ENCODE measurements around the gene NOTCH1. TPM values are rescaled to one million over a fixed set of nuclear protein-coding genes. Genes with fewer than 3 reads are reported as not detected.

Gene NOTCH1
- total and polyA plus RNA-seq, 5 donors from 2014 or later, result 1.2 to 52.3 (median 1.6) TPM

DNA sequence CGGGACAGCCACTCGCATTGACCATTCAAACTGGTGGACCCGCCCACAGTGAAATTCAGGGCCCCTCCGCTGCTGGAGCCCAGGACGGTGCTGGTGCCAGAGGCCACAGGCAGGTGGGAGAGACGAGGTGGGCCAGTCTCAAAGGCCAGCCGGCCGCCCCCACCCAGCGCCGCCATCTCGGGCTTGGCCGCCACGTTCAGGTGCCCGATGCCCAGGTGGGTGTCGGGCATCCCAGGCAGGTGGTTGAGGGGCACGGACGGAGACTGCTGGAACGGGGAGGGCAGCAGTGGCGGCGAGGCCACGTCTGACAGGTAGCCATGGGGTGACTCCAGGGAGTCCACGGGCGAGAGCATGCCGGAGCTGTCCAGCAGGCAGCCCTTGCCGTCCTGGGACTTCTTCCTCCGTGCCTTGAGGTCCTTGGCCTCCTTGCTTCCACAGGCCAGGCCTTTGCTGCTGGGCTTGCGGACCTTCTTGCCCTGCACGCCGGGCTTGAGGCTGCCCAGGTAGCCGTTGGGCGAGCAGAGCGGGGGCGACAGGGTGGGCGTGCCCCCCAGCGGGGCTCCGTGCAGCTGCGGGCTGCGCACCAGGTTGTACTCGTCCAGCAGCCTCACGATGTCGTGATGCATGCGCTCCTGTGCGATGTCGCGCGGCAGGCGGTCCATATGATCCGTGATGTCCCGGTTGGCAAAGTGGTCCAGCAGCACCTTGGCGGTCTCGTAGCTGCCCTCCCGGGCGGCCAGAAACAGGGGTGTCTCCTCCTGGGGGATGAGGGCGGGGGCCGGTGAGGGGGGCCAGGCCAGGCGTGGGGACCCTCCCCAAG is 48.8 kb downstream of the NOTCH1 start:
- H3K9me3 Mint-ChIP-seq, result no peaks in the 10 kb centered on the region
- H3K27me3 ChIP-seq (ENCODE audit: control insufficient read depth, insufficient read depth, low read length), result no peaks in the 10 kb centered on the region
- H3K4me1 Mint-ChIP-seq, result no peaks in the 10 kb centered on the region
- no peak overlapping the region for H3K4me3 ChIP-seq (ENCODE audit: low read depth, low read length)
- H3K27me3 Mint-ChIP-seq, result no peaks in the 10 kb centered on the region
- H3K36me3 Mint-ChIP-seq, result peaks cover 5% of the 10 kb centered on the region
- H3K4me3 Mint-ChIP-seq, result no peak overlapping the region
- H3K9me3 ChIP-seq (ENCODE audit: control insufficient read depth in 2 of 2, low read length in 2 of 2), result no peaks in the 10 kb centered on the region
- no peak overlapping the region for H3K27ac ChIP-seq (ENCODE audit: insufficient read depth, low read length, poor library complexity, severe bottlenecking)
- no peak overlapping the region for H3K27ac Mint-ChIP-seq
- ATAC-seq (ENCODE audit: low read depth in 2 of 2), result no peak
- no peaks in the 10 kb centered on the region for H3K4me1 ChIP-seq (ENCODE audit: control insufficient read depth, insufficient read depth, low read length, poor library complexity, severe bottlenecking)
- DNase-seq, result no peak
- H3K36me3 ChIP-seq (ENCODE audit: control insufficient read depth, insufficient read depth, low read length), result peaks cover 50% of the 10 kb centered on the region

DNA sequence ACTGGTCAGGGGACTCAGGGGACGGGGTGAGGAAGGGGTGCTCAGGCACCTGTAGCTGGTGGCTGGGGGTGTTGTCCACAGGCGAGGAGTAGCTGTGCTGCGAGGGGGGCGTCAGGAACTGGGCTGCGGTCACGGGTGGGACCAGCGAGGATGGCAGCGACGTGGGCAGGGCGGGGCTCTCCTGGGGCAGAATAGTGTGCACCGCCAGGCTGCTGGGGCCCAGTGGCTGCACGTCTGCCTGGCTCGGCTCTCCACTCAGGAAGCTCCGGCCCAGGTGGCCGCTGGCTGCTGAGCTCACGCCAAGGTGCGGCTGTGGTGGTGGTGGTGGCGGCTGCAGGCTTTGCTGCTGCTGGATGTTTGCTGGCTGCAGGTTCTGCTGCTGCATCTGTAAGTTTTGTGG is 49.7 kb downstream of the NOTCH1 start:
- H3K27ac Mint-ChIP-seq, result no peak overlapping the region
- no peak for ATAC-seq (ENCODE audit: low read depth in 2 of 2)
- H3K27me3 Mint-ChIP-seq, result no peaks in the 10 kb centered on the region
- Histone ChIP-seq H3K36me3 (ENCODE audit: control insufficient read depth, insufficient read depth, low read length) (peaks cover 48% of the 10 kb centered on the region), H3K4me3 (ENCODE audit: low read depth, low read length) (no peak overlapping the region), H3K4me1 (ENCODE audit: control insufficient read depth, insufficient read depth, low read length, poor library complexity, severe bottlenecking) (no peaks in the 10 kb centered on the region), H3K27me3 (ENCODE audit: control insufficient read depth, insufficient read depth, low read length) (no peaks in the 10 kb centered on the region), H3K27ac (ENCODE audit: insufficient read depth, low read length, poor library complexity, severe bottlenecking) (no peak overlapping the region), H3K9me3 (ENCODE audit: control insufficient read depth in 2 of 2, low read length in 2 of 2) (no peaks in the 10 kb centered on the region)
- peaks cover 3% of the 10 kb centered on the region for H3K36me3 Mint-ChIP-seq
- H3K9me3 Mint-ChIP-seq, result no peaks in the 10 kb centered on the region
- no peaks in the 10 kb centered on the region for H3K4me1 Mint-ChIP-seq
- H3K4me3 Mint-ChIP-seq, result no peak overlapping the region
- DNase-seq, result no peak

DNA sequence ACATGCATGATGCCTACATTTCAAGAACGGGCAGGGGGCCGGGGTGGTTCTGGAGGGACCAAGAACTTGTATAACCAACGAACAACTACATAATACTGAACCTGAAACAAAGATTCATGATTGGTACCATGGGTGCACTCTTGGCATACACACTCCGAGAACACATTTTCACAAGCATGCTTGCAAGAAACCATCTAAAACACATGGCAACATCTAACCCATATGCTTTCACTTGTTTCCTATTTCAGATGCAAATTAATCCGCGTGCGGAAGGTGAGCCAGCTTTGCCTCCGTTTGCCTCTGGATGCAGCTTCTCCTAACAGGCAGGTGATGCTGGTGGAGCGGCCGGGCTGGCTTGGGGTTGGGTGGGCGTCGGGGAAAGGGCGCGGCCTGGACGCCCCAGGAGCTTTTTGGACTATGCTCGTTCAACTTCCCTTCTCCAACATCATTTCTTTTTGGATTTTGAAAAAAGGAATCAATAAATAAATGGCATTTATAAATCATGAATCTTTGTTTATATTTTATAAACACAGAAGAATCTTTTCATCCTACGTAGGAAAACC is 50.5 kb downstream of the NOTCH1 start:
- Mint-ChIP-seq H3K4me1 (no peaks in the 10 kb centered on the region), H3K36me3 (peaks cover 3% of the 10 kb centered on the region), H3K27ac (no peak overlapping the region), H3K9me3 (no peaks in the 10 kb centered on the region), H3K4me3 (no peak overlapping the region), H3K27me3 (no peaks in the 10 kb centered on the region)
- no peak overlapping the region for H3K4me3 ChIP-seq (ENCODE audit: low read depth, low read length)
- no peaks in the 10 kb centered on the region for H3K4me1 ChIP-seq (ENCODE audit: control insufficient read depth, insufficient read depth, low read length, poor library complexity, severe bottlenecking)
- ATAC-seq (ENCODE audit: low read depth in 2 of 2), result no peak
- peaks cover 41% of the 10 kb centered on the region for H3K36me3 ChIP-seq (ENCODE audit: control insufficient read depth, insufficient read depth, low read length)
- H3K27ac ChIP-seq (ENCODE audit: insufficient read depth, low read length, poor library complexity, severe bottlenecking), result no peak overlapping the region
- H3K9me3 ChIP-seq (ENCODE audit: control insufficient read depth in 2 of 2, low read length in 2 of 2), result no peaks in the 10 kb centered on the region
- DNase-seq, result no peak
- H3K27me3 ChIP-seq (ENCODE audit: control insufficient read depth, insufficient read depth, low read length), result no peaks in the 10 kb centered on the region

DNA sequence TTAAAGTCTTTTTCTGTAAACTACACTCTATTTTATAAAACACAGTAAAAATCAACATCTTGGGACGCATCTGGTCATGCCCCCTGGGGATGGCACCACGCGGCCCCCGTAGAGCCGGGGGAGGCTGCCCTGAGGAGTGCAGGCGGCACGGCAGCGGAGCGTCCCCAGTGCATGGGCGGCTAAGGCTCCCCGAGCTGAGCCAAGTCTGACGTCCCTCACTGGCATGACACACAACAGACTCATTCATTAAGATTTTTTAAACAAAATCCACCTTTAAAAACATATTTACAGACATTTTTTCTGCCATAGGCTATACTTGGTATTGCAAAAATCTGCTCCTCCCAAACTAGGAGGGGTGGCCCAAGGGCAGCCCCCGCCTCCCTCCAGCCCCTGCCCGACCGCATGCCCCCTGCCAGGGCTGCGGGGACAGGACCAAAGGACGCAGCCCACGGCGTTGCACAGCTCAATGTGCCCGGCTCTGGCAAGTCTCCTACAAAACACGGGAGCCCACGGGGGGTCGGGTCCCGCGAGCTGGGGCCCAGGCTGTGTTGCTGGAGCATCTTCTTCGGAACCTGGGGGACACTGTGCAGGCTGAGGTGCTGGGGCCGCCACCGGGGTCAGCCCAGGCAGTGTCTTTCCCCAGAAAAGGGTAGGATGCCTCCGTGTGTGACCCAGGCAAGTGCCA is 51.2 kb downstream of the NOTCH1 start:
- Histone ChIP-seq H3K27me3 (ENCODE audit: control insufficient read depth, insufficient read depth, low read length) (no peaks in the 10 kb centered on the region), H3K9me3 (ENCODE audit: control insufficient read depth in 2 of 2, low read length in 2 of 2) (no peaks in the 10 kb centered on the region), H3K27ac (ENCODE audit: insufficient read depth, low read length, poor library complexity, severe bottlenecking) (no peak overlapping the region), H3K4me3 (ENCODE audit: low read depth, low read length) (no peak overlapping the region), H3K36me3 (ENCODE audit: control insufficient read depth, insufficient read depth, low read length) (peaks cover 34% of the 10 kb centered on the region), H3K4me1 (ENCODE audit: control insufficient read depth, insufficient read depth, low read length, poor library complexity, severe bottlenecking) (no peaks in the 10 kb centered on the region)
- Mint-ChIP-seq H3K27me3 (no peaks in the 10 kb centered on the region), H3K9me3 (no peaks in the 10 kb centered on the region), H3K27ac (no peak overlapping the region), H3K4me1 (no peaks in the 10 kb centered on the region), H3K4me3 (no peak overlapping the region), H3K36me3 (peaks cover 3% of the 10 kb centered on the region)
- DNase-seq, result no peak
- no peak for ATAC-seq (ENCODE audit: low read depth in 2 of 2)

DNA sequence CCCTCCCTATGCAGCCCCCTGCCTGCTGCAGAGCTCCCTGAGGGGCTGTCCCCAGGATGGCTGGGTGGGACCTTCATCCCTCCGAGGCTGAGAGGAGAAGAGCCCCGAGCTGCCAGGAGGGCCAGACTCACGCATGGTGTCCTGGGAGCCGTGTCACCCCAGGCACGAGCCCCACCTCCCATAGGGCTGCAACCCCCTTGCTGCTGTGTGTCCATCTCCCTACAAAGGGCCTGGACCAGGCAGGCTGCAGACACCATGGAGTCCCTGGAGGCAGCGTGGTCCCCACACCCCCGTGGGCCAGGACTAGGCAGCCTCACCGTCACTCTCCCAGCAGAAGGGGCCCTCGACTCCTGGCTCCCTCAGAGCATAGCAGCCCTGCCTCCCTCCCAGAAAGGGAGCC is 51.8 kb downstream of the NOTCH1 start:
- DNase-seq (no peak), ATAC-seq (ENCODE audit: low read depth in 2 of 2) (no peak)
- Histone ChIP-seq H3K4me1 (ENCODE audit: control insufficient read depth, insufficient read depth, low read length, poor library complexity, severe bottlenecking) (no peaks in the 10 kb centered on the region), H3K4me3 (ENCODE audit: low read depth, low read length) (no peak overlapping the region), H3K27me3 (ENCODE audit: control insufficient read depth, insufficient read depth, low read length) (no peaks in the 10 kb centered on the region), H3K27ac (ENCODE audit: insufficient read depth, low read length, poor library complexity, severe bottlenecking) (no peak overlapping the region), H3K9me3 (ENCODE audit: control insufficient read depth in 2 of 2, low read length in 2 of 2) (no peaks in the 10 kb centered on the region), H3K36me3 (ENCODE audit: control insufficient read depth, insufficient read depth, low read length) (peaks cover 27% of the 10 kb centered on the region)
- peaks cover 3% of the 10 kb centered on the region for H3K36me3 Mint-ChIP-seq
- no peak overlapping the region for H3K4me3 Mint-ChIP-seq
- H3K27me3 Mint-ChIP-seq, result no peaks in the 10 kb centered on the region
- H3K9me3 Mint-ChIP-seq, result no peaks in the 10 kb centered on the region
- H3K27ac Mint-ChIP-seq, result no peak overlapping the region
- H3K4me1 Mint-ChIP-seq, result no peaks in the 10 kb centered on the region

DNA sequence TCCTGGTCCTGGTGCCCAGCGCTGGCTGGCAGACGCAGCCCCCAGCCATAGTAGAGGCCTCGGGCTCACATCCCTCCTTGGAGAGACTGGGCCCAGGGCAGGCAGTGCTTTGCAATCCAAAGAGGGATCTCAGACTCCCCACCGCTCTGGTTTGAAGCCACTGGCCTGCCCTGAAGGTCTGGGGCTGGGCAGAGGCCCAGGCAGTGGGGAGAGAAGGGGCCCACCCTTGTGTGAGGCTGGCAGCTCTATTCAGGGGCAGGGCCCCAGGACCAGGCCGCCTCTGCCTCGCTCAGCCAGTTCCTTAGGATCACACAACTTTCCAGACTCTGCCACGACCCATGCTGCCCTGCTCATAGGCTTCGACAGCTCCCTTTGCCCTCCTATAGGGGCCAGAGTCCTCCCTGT is 52.3 kb downstream of the NOTCH1 start:
- no peaks in the 10 kb centered on the region for H3K9me3 Mint-ChIP-seq
- no peaks in the 10 kb centered on the region for H3K4me1 Mint-ChIP-seq
- H3K4me3 ChIP-seq (ENCODE audit: low read depth, low read length), result no peak overlapping the region
- no peaks in the 10 kb centered on the region for H3K27me3 Mint-ChIP-seq
- no peaks in the 10 kb centered on the region for H3K27me3 ChIP-seq (ENCODE audit: control insufficient read depth, insufficient read depth, low read length)
- no peaks in the 10 kb centered on the region for H3K36me3 Mint-ChIP-seq
- no peak for ATAC-seq (ENCODE audit: low read depth in 2 of 2)
- no peak for DNase-seq
- H3K36me3 ChIP-seq (ENCODE audit: control insufficient read depth, insufficient read depth, low read length), result peaks cover 23% of the 10 kb centered on the region
- H3K27ac Mint-ChIP-seq, result no peak overlapping the region
- no peak overlapping the region for H3K4me3 Mint-ChIP-seq
- H3K9me3 ChIP-seq (ENCODE audit: control insufficient read depth in 2 of 2, low read length in 2 of 2), result no peaks in the 10 kb centered on the region
- H3K4me1 ChIP-seq (ENCODE audit: control insufficient read depth, insufficient read depth, low read length, poor library complexity, severe bottlenecking), result peaks cover 4% of the 10 kb centered on the region
- H3K27ac ChIP-seq (ENCODE audit: insufficient read depth, low read length, poor library complexity, severe bottlenecking), result no peak overlapping the region

DNA sequence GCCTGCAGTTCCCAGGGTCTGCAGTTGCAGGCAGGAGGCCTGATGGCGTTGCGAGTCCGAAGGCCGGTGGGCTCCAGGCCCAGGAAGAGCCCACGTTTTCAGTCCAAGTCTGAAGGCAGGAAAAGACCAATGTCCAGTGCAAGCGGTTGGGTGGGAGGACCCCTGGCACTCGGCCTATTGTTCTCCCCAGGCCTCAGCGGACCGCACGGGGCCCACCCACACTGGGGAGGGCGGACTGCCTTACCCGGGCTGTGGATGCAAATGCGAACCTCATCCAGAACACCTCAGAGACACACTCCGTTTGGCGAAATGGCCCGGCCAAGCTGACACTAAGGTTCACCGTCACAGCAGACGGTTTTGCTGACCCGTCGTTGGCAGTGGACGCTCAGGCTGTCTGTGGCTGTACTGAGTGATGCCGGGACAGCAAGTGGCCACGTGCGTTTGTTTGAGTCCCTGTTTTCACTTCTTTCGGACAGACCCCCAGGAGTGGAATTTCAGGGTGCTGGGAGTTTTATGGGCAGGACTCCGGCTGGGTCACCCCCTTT is 52.8 kb downstream of the NOTCH1 start:
- Histone ChIP-seq H3K9me3 (ENCODE audit: control insufficient read depth in 2 of 2, low read length in 2 of 2) (no peaks in the 10 kb centered on the region), H3K27me3 (ENCODE audit: control insufficient read depth, insufficient read depth, low read length) (no peaks in the 10 kb centered on the region), H3K36me3 (ENCODE audit: control insufficient read depth, insufficient read depth, low read length) (peaks cover 19% of the 10 kb centered on the region), H3K4me3 (ENCODE audit: low read depth, low read length) (no peak overlapping the region), H3K27ac (ENCODE audit: insufficient read depth, low read length, poor library complexity, severe bottlenecking) (no peak overlapping the region), H3K4me1 (ENCODE audit: control insufficient read depth, insufficient read depth, low read length, poor library complexity, severe bottlenecking) (peaks cover 5% of the 10 kb centered on the region)
- no peaks in the 10 kb centered on the region for H3K4me1 Mint-ChIP-seq
- no peaks in the 10 kb centered on the region for H3K36me3 Mint-ChIP-seq
- ATAC-seq (ENCODE audit: low read depth in 2 of 2) (no peak), DNase-seq (no peak)
- H3K27me3 Mint-ChIP-seq, result no peaks in the 10 kb centered on the region
- H3K9me3 Mint-ChIP-seq, result no peaks in the 10 kb centered on the region
- no peak overlapping the region for H3K27ac Mint-ChIP-seq
- H3K4me3 Mint-ChIP-seq, result no peak overlapping the region
